ENCODE measurements around the gene CASQ1. TPM values are rescaled to one million over a fixed set of nuclear protein-coding genes. Genes with fewer than 3 reads are reported as not detected.

Gene CASQ1
- total RNA-seq, result not detected

- Histone ChIP-seq H3K9me3 (ENCODE audit: low read depth, low read length) (no peaks in the 10 kb centered on the region), H3K4me3 (ENCODE audit: low read length) (no peak within 1 kb of the TSS), H3K4me1 (ENCODE audit: insufficient read depth, low read length) (peaks cover 3% of the 10 kb centered on the region), H3K27me3 (ENCODE audit: insufficient read depth, low read length) (no peaks in the 10 kb centered on the region)
Observed at GRCh38 chr1:160189649-160190625, at the start of gene CASQ1. CASQ1 (plus strand) TSS chr1:160190575; CDS start chr1:160190752, 177 bp downstream.

- H3K27me3 ChIP-seq (ENCODE audit: insufficient read depth, low read length), result no peaks in the 10 kb centered on the region
- no peak overlapping the region for H3K4me3 ChIP-seq (ENCODE audit: low read length)
- H3K9me3 ChIP-seq (ENCODE audit: low read depth, low read length), result no peaks in the 10 kb centered on the region
- peaks cover 8% of the 10 kb centered on the region for H3K4me1 ChIP-seq (ENCODE audit: insufficient read depth, low read length)
Observed at GRCh38 chr1:160143695-160144094, 46.7 kb upstream of the CASQ1 start.

- Histone ChIP-seq H3K9me3 (ENCODE audit: low read depth, low read length) (no peaks in the 10 kb centered on the region), H3K4me1 (ENCODE audit: insufficient read depth, low read length) (peaks cover 8% of the 10 kb centered on the region), H3K27me3 (ENCODE audit: insufficient read depth, low read length) (no peaks in the 10 kb centered on the region), H3K4me3 (ENCODE audit: low read length) (no peak overlapping the region)
Observed at GRCh38 chr1:160144921-160145320, 45.5 kb upstream of the CASQ1 start.

GRCh38 chr1:160146107-160146506, 44.3 kb upstream of the CASQ1 start:
- no peaks in the 10 kb centered on the region for H3K27me3 ChIP-seq (ENCODE audit: insufficient read depth, low read length)
- peaks cover 8% of the 10 kb centered on the region for H3K4me1 ChIP-seq (ENCODE audit: insufficient read depth, low read length)
- H3K4me3 ChIP-seq (ENCODE audit: low read length), result no peak overlapping the region
- H3K9me3 ChIP-seq (ENCODE audit: low read depth, low read length), result no peaks in the 10 kb centered on the region

- H3K9me3 ChIP-seq (ENCODE audit: low read depth, low read length), result no peaks in the 10 kb centered on the region
- no peak overlapping the region for H3K4me3 ChIP-seq (ENCODE audit: low read length)
- peaks cover under 1% of the 10 kb centered on the region for H3K4me1 ChIP-seq (ENCODE audit: insufficient read depth, low read length)
- H3K27me3 ChIP-seq (ENCODE audit: insufficient read depth, low read length), result no peaks in the 10 kb centered on the region
Observed at GRCh38 chr1:160148121-160148520, 42.3 kb upstream of the CASQ1 start.

- no peak overlapping the region for H3K4me3 ChIP-seq (ENCODE audit: low read length)
- no peaks in the 10 kb centered on the region for H3K4me1 ChIP-seq (ENCODE audit: insufficient read depth, low read length)
- H3K9me3 ChIP-seq (ENCODE audit: low read depth, low read length), result no peaks in the 10 kb centered on the region
- no peaks in the 10 kb centered on the region for H3K27me3 ChIP-seq (ENCODE audit: insufficient read depth, low read length)
Observed at GRCh38 chr1:160149233-160149632, 41.1 kb upstream of the CASQ1 start.

- H3K27me3 ChIP-seq (ENCODE audit: insufficient read depth, low read length), result no peaks in the 10 kb centered on the region
- no peak overlapping the region for H3K4me3 ChIP-seq (ENCODE audit: low read length)
- H3K9me3 ChIP-seq (ENCODE audit: low read depth, low read length), result no peaks in the 10 kb centered on the region
- H3K4me1 ChIP-seq (ENCODE audit: insufficient read depth, low read length), result no peaks in the 10 kb centered on the region
Observed at GRCh38 chr1:160149716-160150115, 40.7 kb upstream of the CASQ1 start.

- Histone ChIP-seq H3K4me3 (ENCODE audit: low read length) (no peak within 1 kb of the TSS), H3K9me3 (ENCODE audit: low read depth, low read length) (no peaks in the 10 kb centered on the region), H3K4me1 (ENCODE audit: insufficient read depth, low read length) (no peaks in the 10 kb centered on the region), H3K27me3 (ENCODE audit: insufficient read depth, low read length) (no peaks in the 10 kb centered on the region)
Observed at GRCh38 chr1:160151303-160151702, 39.1 kb upstream of the CASQ1 start, which contains the start of gene ATP1A4. ATP1A4 (plus strand) TSS chr1:160151603; CDS start chr1:160152041, 438 bp downstream.

GRCh38 chr1:160154790-160155189, 35.6 kb upstream of the CASQ1 start:
- H3K4me1 ChIP-seq (ENCODE audit: insufficient read depth, low read length), result no peaks in the 10 kb centered on the region

GRCh38 chr1:160156361-160156760, 34.0 kb upstream of the CASQ1 start:
- peaks cover 1% of the 10 kb centered on the region for H3K4me1 ChIP-seq (ENCODE audit: insufficient read depth, low read length)
- no peaks in the 10 kb centered on the region for H3K27me3 ChIP-seq (ENCODE audit: insufficient read depth, low read length)
- H3K4me3 ChIP-seq (ENCODE audit: low read length), result no peak overlapping the region
- no peaks in the 10 kb centered on the region for H3K9me3 ChIP-seq (ENCODE audit: low read depth, low read length)

More at GRCh38 chr1:160154790-160155189, 35.6 kb upstream of the CASQ1 start:
- Histone ChIP-seq H3K4me3 (ENCODE audit: low read length) (no peak overlapping the region), H3K27me3 (ENCODE audit: insufficient read depth, low read length) (no peaks in the 10 kb centered on the region), H3K9me3 (ENCODE audit: low read depth, low read length) (no peaks in the 10 kb centered on the region)

- H3K4me3 ChIP-seq (ENCODE audit: low read length), result no peak overlapping the region
- peaks cover 6% of the 10 kb centered on the region for H3K4me1 ChIP-seq (ENCODE audit: insufficient read depth, low read length)
- no peaks in the 10 kb centered on the region for H3K27me3 ChIP-seq (ENCODE audit: insufficient read depth, low read length)
- H3K9me3 ChIP-seq (ENCODE audit: low read depth, low read length), result no peaks in the 10 kb centered on the region
Observed at GRCh38 chr1:160157174-160157573, 33.2 kb upstream of the CASQ1 start.

GRCh38 chr1:160158031-160158430, 32.3 kb upstream of the CASQ1 start:
- no peaks in the 10 kb centered on the region for H3K27me3 ChIP-seq (ENCODE audit: insufficient read depth, low read length)
- H3K4me3 ChIP-seq (ENCODE audit: low read length), result no peak overlapping the region
- peaks cover 15% of the 10 kb centered on the region for H3K4me1 ChIP-seq (ENCODE audit: insufficient read depth, low read length)
- H3K9me3 ChIP-seq (ENCODE audit: low read depth, low read length), result no peaks in the 10 kb centered on the region

GRCh38 chr1:160158534-160158933, 31.8 kb upstream of the CASQ1 start:
- Histone ChIP-seq H3K27me3 (ENCODE audit: insufficient read depth, low read length) (no peaks in the 10 kb centered on the region), H3K4me3 (ENCODE audit: low read length) (no peak overlapping the region), H3K9me3 (ENCODE audit: low read depth, low read length) (no peaks in the 10 kb centered on the region), H3K4me1 (ENCODE audit: insufficient read depth, low read length) (peaks cover 20% of the 10 kb centered on the region)

GRCh38 chr1:160159846-160160245, 30.5 kb upstream of the CASQ1 start:
- Histone ChIP-seq H3K4me3 (ENCODE audit: low read length) (no peak overlapping the region), H3K9me3 (ENCODE audit: low read depth, low read length) (no peaks in the 10 kb centered on the region), H3K27me3 (ENCODE audit: insufficient read depth, low read length) (peaks cover 3% of the 10 kb centered on the region), H3K4me1 (ENCODE audit: insufficient read depth, low read length) (peaks cover 23% of the 10 kb centered on the region)

- H3K27me3 ChIP-seq (ENCODE audit: insufficient read depth, low read length), result peaks cover 3% of the 10 kb centered on the region
- peaks cover 40% of the 10 kb centered on the region for H3K4me1 ChIP-seq (ENCODE audit: insufficient read depth, low read length)
- no peaks in the 10 kb centered on the region for H3K9me3 ChIP-seq (ENCODE audit: low read depth, low read length)
- H3K4me3 ChIP-seq (ENCODE audit: low read length), result no peak overlapping the region
Observed at GRCh38 chr1:160161965-160162705, 28.2 kb upstream of the CASQ1 start.

Measured in mononuclear cell (primary cell).